MCF 10A (cell line): ENCODE data around the gene ARPP21. TPM values are rescaled to one million over a fixed set of nuclear protein-coding genes. Genes with fewer than 3 reads are reported as not detected.

Experiments used
- BruUV-seq: library from RNA; stranded (reverse); fragments of 400-500 nt; replicated peaks from 2 replicates; lab custom pipeline; 2021; lab: Mats Ljungman, UMichigan
- CTCF ChIA-PET: fragments of 300-600 bp; sonication (Branson Sonifier 250); formaldehyde crosslinking; extraction: SDS; loops from one replicate; lab custom pipeline; 2021; ENCODE audit warnings: antibody characterized with exemption, inconsistent platforms; lab: Yijun Ruan, JAX
- POLR2A ChIA-PET: fragments of 300-600, 350-650 bp; sonication (Branson Sonifier 250); formaldehyde crosslinking; extraction: SDS; loops from one replicate; lab custom pipeline; 2020; ENCODE audit warnings: antibody characterized with exemption, inconsistent platforms; lab: Yijun Ruan, JAX
- DNase-seq: peaks from one replicate; pipeline ENCODE4 v3.0.0-alpha.2; 2018; ENCODE audit not compliant: unreplicated experiment
- H3K27ac Mint-ChIP-seq: one replicate; pipeline ENCODE4 v1.8.0; 2022; ENCODE audit warnings: mild to moderate bottlenecking, low read depth, mixed read lengths; ENCODE audit not compliant: unreplicated experiment
- H3K27me3 Mint-ChIP-seq: one replicate; pipeline ENCODE4 v1.8.0; 2022; ENCODE audit warnings: mixed read lengths; ENCODE audit not compliant: insufficient read depth, unreplicated experiment
- H3K36me3 Mint-ChIP-seq: one replicate; pipeline ENCODE4 v1.8.0; 2022; ENCODE audit warnings: mild to moderate bottlenecking, moderate library complexity, mixed read lengths; ENCODE audit not compliant: insufficient read depth, unreplicated experiment
- H3K4me1 Mint-ChIP-seq: one replicate; pipeline ENCODE4 v1.8.0; 2022; ENCODE audit warnings: mixed read lengths; ENCODE audit not compliant: insufficient read depth, unreplicated experiment
- H3K4me3 Mint-ChIP-seq: one replicate; pipeline ENCODE4 v1.8.0; 2022; ENCODE audit warnings: mild to moderate bottlenecking, moderate library complexity, mixed read lengths; ENCODE audit not compliant: unreplicated experiment
- H3K9me3 Mint-ChIP-seq: one replicate; pipeline ENCODE4 v1.8.0; 2022; ENCODE audit warnings: mixed read lengths; ENCODE audit not compliant: unreplicated experiment
- intact Hi-C: fragments of 100-400 bp; cut with micrococcal nuclease; formaldehyde crosslinking; loops from 2 replicates; pipeline ENCODE4 v1.14.1; 2022
- total RNA-seq: library from RNA; stranded (reverse); gene quantifications from 2 replicates; pipeline ENCODE4 v1.2.3, GENCODE V29; 2022
- TF ChIP-seq, protein P1 (sequence below): fragments of 200-600 bp; IDR thresholded peaks from one replicate; pipeline ENCODE4 v1.8.0; 2022; ENCODE audit warnings: antibody characterized with exemption, mild to moderate bottlenecking; ENCODE audit not compliant: unreplicated experiment

Gene ARPP21
- total RNA-seq, 1 experiment from 2014 or later, result not detected

DNA sequence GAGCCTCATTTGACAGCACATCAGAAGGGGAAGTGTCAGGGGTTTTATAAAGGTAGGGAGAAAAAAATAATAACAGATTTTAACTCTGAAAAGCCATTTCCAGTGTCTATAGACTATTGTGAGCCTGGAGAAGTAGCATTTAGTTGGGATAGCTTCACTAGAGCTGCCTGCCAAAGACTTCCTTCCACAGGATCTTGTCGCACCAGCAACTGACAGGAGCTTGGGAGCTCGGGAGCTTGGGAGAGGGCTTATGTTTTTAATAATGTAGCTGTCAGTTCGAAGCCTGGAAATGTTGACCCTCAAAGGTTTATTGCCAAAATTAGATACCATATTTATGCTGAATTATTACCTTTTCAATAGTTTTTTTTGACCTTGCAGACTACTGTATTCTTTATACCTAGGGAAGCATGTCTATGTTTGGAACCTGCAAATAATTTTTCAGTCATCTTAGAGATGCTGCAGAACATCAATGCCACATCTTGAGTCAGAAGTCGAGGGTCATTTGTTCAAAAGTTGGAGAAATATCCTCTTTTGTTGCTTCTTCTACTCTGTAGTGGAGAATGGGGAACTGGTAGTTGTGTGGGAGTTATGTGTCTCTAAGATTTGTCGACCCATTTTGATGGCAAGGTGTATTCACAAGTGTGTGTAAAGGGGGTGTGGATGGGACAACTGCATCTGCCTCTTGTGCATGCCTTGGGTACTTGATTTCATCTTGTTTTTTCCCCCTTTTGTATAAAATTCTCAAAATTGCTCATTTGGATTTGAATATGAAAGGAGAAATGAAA, 41.7 kb downstream of the ARPP21 start:
- POLR2A ChIA-PET, result no interaction called here
- intact Hi-C loops, result no loop called here
- no peak for DNase-seq
- TF ChIP-seq, protein P1, sequence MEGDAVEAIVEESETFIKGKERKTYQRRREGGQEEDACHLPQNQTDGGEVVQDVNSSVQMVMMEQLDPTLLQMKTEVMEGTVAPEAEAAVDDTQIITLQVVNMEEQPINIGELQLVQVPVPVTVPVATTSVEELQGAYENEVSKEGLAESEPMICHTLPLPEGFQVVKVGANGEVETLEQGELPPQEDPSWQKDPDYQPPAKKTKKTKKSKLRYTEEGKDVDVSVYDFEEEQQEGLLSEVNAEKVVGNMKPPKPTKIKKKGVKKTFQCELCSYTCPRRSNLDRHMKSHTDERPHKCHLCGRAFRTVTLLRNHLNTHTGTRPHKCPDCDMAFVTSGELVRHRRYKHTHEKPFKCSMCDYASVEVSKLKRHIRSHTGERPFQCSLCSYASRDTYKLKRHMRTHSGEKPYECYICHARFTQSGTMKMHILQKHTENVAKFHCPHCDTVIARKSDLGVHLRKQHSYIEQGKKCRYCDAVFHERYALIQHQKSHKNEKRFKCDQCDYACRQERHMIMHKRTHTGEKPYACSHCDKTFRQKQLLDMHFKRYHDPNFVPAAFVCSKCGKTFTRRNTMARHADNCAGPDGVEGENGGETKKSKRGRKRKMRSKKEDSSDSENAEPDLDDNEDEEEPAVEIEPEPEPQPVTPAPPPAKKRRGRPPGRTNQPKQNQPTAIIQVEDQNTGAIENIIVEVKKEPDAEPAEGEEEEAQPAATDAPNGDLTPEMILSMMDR, result no peak
- peaks cover 96% of the 10 kb centered on the region for H3K27me3 Mint-ChIP-seq
- no peak overlapping the region for H3K27ac Mint-ChIP-seq
- H3K4me3 Mint-ChIP-seq, result no peak overlapping the region
- no peaks in the 10 kb centered on the region for H3K9me3 Mint-ChIP-seq
- H3K4me1 Mint-ChIP-seq, result no peaks in the 10 kb centered on the region
- H3K36me3 Mint-ChIP-seq, result no peaks in the 10 kb centered on the region
- no TSS peak for BruUV-seq
- CTCF ChIA-PET, result no interaction called here

DNA sequence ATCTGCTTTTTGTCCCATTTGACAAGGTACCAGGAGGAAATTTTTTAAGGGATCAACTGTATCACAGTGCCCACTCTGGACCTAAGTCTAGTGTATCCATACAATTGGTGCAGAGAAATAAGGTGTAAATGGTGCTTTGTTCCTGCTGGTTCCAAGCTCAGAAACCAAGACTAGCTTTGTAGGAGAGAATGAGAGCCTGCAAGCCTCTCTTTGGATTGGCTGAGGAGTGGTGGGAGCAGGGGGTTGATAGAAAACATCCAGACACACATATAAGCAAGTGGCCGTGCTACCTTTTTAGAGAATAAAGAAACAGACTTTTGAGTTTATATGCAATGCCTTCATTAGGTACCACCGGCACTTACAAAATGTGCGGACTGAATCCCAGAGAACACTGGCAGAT, 45.8 kb downstream of the ARPP21 start:
- H3K4me1 Mint-ChIP-seq, result no peaks in the 10 kb centered on the region
- TF ChIP-seq, protein P1, result no peak
- no peak for DNase-seq
- BruUV-seq, result no TSS peak
- H3K36me3 Mint-ChIP-seq, result no peaks in the 10 kb centered on the region
- H3K27me3 Mint-ChIP-seq, result peaks cover 84% of the 10 kb centered on the region
- ChIA-PET CTCF (interaction anchor here (0.6 kb wide), 1 partner anchor 1429 kb away, joined by 3 read pairs; no protein-coding TSS in a partner anchor), POLR2A (no interaction called here)
- no peaks in the 10 kb centered on the region for H3K9me3 Mint-ChIP-seq
- H3K27ac Mint-ChIP-seq, result no peak overlapping the region
- H3K4me3 Mint-ChIP-seq, result no peak overlapping the region
- intact Hi-C loops, result no loop called here

DNA sequence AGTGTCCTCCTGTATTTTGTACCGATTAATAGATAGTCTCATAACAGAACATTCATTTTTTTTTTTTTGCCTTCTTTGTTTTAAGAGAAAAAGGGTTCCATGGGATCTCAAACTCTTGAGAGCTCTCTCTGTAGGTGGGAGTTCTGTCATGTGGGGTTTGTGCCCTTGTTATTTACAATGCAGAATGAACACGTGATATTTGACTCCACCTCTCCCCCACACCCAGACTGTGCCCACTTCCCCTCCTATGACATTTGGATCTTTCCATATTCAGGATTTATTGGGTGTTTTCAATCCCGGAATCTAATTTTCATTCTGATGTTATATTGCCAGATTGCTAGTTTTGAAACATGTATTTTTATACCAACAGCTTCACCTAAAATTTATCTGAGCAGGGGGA, 49.5 kb downstream of the ARPP21 start:
- H3K4me1 Mint-ChIP-seq, result no peaks in the 10 kb centered on the region
- intact Hi-C loops, result no loop called here
- no TSS peak for BruUV-seq

DNA sequence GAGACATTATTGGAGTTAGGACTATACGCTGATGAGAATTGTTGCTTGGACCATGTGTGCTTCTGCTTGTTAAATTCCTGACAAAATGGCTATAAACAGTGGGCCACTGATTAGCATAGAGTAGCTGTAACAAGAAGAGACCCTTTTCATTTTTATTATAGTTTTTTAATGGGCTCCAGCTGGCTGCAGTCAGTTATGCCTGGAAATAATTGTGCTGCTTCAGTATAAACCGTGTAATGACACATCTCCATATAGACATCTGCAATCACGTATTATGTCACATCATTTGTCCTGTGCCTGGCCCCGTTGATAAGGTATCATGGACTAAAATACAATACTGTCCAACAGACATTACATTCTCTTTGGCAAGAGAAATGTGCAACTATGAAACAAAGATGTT, 50.9 kb downstream of the ARPP21 start:
- intact Hi-C loops, result no loop called here

More for the DNA sequence above, 49.5 kb downstream of the ARPP21 start:
- Mint-ChIP-seq H3K27me3 (peaks cover 83% of the 10 kb centered on the region), H3K36me3 (no peaks in the 10 kb centered on the region), H3K4me3 (no peak overlapping the region), H3K9me3 (no peaks in the 10 kb centered on the region), H3K27ac (no peak overlapping the region)
- TF ChIP-seq, protein P1, result no peak
- POLR2A ChIA-PET, result no interaction called here
- DNase-seq, result no peak
- CTCF ChIA-PET, result no interaction called here

More for the DNA sequence above, 50.9 kb downstream of the ARPP21 start:
- no TSS peak for BruUV-seq
- Mint-ChIP-seq H3K36me3 (no peaks in the 10 kb centered on the region), H3K4me1 (no peaks in the 10 kb centered on the region), H3K4me3 (no peak overlapping the region), H3K9me3 (no peaks in the 10 kb centered on the region), H3K27ac (no peak overlapping the region), H3K27me3 (peaks cover 73% of the 10 kb centered on the region)
- DNase-seq, result no peak
- TF ChIP-seq, protein P1, result no peak
- CTCF ChIA-PET, result interaction anchor here (0.6 kb wide), 1 partner anchor 256 kb away, joined by 5 read pairs; no protein-coding TSS in a partner anchor
- POLR2A ChIA-PET, result no interaction called here
